ENCODE measurements around the gene PLPP3. TPM values are rescaled to one million over a fixed set of nuclear protein-coding genes. Genes with fewer than 3 reads are reported as not detected.

Gene PLPP3
- total RNA-seq, 1 experiment from 2014 or later = 26.7 TPM

GRCh38 chr1:56501888-56502287, 77.5 kb downstream of the PLPP3 start:
- Histone ChIP-seq H2BK12ac (ENCODE audit: insufficient read length, low read depth, low read length) (no peak overlapping the region), H3K27ac (ENCODE audit: insufficient read length, low read depth, low read length) (no peak overlapping the region), H3K4ac (ENCODE audit: low read depth, low read length) (no peak overlapping the region), H3K4me1 (ENCODE audit: insufficient read depth, low read length) (no peaks in the 10 kb centered on the region), H4K5ac (ENCODE audit: insufficient read length, low read depth, low read length) (no peak overlapping the region), H3K9ac (ENCODE audit: extremely low read depth, insufficient read length, low read length) (no peak overlapping the region), H2BK20ac (ENCODE audit: low read depth, low read length, poor library complexity, severe bottlenecking) (no peak overlapping the region), H3K79me2 (ENCODE audit: insufficient read depth, low read length) (no peaks in the 10 kb centered on the region), H3K14ac (ENCODE audit: insufficient read depth, low read length) (no peak overlapping the region), H4K91ac (ENCODE audit: insufficient read length, low read depth, low read length) (no peak overlapping the region), H3K27me3 (ENCODE audit: insufficient read depth, low read length) (no peaks in the 10 kb centered on the region), H3K18ac (ENCODE audit: insufficient read length, low read depth, low read length) (no peak overlapping the region), H4K20me1 (ENCODE audit: control insufficient read depth, insufficient read depth, insufficient read length) (no peaks in the 10 kb centered on the region), H4K8ac (replicated peaks; ENCODE audit: insufficient read length, low read depth, low read length) (no peak overlapping the region), H3K23ac (ENCODE audit: insufficient read length, low read depth, low read length) (no peak overlapping the region), H3K79me1 (ENCODE audit: insufficient read depth, low read depth, low read length, poor library complexity, severe bottlenecking) (no peaks in the 10 kb centered on the region), H3K9me3 (ENCODE audit: control insufficient read depth, low read depth, low read length) (no peaks in the 10 kb centered on the region), H3K23me2 (ENCODE audit: insufficient read length, low read depth, low read length, poor library complexity, severe bottlenecking) (no peaks in the 10 kb centered on the region), H2BK120ac (ENCODE audit: low read depth, low read length, poor library complexity, severe bottlenecking) (no peak overlapping the region), H3K56ac (ENCODE audit: insufficient read length, low read depth, low read length) (no peak overlapping the region), H2AFZ (ENCODE audit: low read length) (no peak overlapping the region), H2BK15ac (ENCODE audit: low read depth, low read length) (no peak overlapping the region), H2BK5ac (ENCODE audit: insufficient read length, low read length) (no peak overlapping the region), H2AK5ac (ENCODE audit: insufficient read length, low read length) (no peak overlapping the region), H3T11ph (ENCODE audit: low read length) (no peak overlapping the region), H3K4me2 (ENCODE audit: insufficient read depth, insufficient read length, low read length) (no peak overlapping the region)
- Mint-ChIP-seq H3K27me3 (ENCODE audit: low read depth) (no peaks in the 10 kb centered on the region), H3K36me3 (ENCODE audit: insufficient read depth in 1 of 3, low read depth in 3 of 3) (peaks cover 23 to 73% (median 62%) of the 10 kb centered on the region in 3 experiments; a peak in 6 of 7 replicates), H3K27ac (no peak overlapping the region), H3K4me1 (peaks cover 10 to 11% of the 10 kb centered on the region in 2 experiments), H3K9me3 (no peaks in the 10 kb centered on the region), H3K4me3 (no peak overlapping the region)
- no peak for DNase-seq
- no CpG with 5 or more reads among the region's 3 CpGs for WGBS (ENCODE audit: extremely low coverage, insufficient read length, low lambda C conversion rate)
- TF ChIP-seq, protein P1, sequence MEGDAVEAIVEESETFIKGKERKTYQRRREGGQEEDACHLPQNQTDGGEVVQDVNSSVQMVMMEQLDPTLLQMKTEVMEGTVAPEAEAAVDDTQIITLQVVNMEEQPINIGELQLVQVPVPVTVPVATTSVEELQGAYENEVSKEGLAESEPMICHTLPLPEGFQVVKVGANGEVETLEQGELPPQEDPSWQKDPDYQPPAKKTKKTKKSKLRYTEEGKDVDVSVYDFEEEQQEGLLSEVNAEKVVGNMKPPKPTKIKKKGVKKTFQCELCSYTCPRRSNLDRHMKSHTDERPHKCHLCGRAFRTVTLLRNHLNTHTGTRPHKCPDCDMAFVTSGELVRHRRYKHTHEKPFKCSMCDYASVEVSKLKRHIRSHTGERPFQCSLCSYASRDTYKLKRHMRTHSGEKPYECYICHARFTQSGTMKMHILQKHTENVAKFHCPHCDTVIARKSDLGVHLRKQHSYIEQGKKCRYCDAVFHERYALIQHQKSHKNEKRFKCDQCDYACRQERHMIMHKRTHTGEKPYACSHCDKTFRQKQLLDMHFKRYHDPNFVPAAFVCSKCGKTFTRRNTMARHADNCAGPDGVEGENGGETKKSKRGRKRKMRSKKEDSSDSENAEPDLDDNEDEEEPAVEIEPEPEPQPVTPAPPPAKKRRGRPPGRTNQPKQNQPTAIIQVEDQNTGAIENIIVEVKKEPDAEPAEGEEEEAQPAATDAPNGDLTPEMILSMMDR (conservative IDR thresholded peaks at IDR 0.05) = no peak

All from H9 (cell line).